Measurements from ENCODE around the gene ATP4B.

DNA sequence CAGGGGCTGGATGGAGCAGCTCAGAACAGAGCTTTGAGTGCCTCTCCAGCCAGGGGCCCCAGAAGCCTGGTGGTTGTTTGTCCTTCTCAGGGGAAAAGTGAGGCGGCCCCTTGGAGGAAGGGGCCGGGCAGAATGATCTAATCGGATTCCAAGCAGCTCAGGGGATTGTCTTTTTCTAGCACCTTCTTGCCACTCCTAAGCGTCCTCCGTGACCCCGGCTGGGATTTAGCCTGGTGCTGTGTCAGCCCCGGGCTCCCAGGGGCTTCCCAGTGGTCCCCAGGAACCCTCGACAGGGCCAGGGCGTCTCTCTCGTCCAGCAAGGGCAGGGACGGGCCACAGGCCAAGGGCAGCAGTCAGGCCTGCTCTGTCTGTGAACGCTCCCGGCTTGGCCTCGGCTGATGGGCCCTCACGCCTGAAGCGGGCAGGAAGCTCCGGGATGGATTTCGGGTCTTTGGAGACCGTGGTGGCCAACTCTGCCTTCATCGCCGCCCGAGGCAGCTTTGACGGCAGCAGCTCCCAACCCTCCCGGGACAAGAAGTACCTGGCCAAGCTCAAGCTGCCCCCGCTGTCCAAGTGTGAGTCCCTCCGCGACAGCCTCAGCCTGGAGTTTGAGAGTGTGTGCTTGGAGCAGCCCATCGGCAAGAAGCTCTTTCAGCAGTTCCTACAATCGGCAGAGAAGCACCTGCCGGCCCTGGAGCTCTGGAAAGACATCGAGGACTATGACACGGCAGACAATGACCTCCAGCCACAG, 9.1 kb upstream of the ATP4B start, which contains the start of gene GRK1:
- TF ChIP-seq, protein P1, sequence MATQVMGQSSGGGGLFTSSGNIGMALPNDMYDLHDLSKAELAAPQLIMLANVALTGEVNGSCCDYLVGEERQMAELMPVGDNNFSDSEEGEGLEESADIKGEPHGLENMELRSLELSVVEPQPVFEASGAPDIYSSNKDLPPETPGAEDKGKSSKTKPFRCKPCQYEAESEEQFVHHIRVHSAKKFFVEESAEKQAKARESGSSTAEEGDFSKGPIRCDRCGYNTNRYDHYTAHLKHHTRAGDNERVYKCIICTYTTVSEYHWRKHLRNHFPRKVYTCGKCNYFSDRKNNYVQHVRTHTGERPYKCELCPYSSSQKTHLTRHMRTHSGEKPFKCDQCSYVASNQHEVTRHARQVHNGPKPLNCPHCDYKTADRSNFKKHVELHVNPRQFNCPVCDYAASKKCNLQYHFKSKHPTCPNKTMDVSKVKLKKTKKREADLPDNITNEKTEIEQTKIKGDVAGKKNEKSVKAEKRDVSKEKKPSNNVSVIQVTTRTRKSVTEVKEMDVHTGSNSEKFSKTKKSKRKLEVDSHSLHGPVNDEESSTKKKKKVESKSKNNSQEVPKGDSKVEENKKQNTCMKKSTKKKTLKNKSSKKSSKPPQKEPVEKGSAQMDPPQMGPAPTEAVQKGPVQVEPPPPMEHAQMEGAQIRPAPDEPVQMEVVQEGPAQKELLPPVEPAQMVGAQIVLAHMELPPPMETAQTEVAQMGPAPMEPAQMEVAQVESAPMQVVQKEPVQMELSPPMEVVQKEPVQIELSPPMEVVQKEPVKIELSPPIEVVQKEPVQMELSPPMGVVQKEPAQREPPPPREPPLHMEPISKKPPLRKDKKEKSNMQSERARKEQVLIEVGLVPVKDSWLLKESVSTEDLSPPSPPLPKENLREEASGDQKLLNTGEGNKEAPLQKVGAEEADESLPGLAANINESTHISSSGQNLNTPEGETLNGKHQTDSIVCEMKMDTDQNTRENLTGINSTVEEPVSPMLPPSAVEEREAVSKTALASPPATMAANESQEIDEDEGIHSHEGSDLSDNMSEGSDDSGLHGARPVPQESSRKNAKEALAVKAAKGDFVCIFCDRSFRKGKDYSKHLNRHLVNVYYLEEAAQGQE (IDR thresholded peaks at IDR 0.05; ENCODE audit: insufficient read depth in 1 of 2, low read depth in 2 of 2, low read length in 1 of 2): no peak
- TF ChIP-seq, protein P2, sequence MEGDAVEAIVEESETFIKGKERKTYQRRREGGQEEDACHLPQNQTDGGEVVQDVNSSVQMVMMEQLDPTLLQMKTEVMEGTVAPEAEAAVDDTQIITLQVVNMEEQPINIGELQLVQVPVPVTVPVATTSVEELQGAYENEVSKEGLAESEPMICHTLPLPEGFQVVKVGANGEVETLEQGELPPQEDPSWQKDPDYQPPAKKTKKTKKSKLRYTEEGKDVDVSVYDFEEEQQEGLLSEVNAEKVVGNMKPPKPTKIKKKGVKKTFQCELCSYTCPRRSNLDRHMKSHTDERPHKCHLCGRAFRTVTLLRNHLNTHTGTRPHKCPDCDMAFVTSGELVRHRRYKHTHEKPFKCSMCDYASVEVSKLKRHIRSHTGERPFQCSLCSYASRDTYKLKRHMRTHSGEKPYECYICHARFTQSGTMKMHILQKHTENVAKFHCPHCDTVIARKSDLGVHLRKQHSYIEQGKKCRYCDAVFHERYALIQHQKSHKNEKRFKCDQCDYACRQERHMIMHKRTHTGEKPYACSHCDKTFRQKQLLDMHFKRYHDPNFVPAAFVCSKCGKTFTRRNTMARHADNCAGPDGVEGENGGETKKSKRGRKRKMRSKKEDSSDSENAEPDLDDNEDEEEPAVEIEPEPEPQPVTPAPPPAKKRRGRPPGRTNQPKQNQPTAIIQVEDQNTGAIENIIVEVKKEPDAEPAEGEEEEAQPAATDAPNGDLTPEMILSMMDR (IDR thresholded peaks at IDR 0.05): no peak
